ENCODE data around the gene VRK1.
A peak's percentile ranks its signal among the peaks of the same experiment; 100 is the strongest.

VRK1 gene

GRCh38 chr14:96792591-96792990 is 4.6 kb upstream of the VRK1 start:
- DNase-seq = no peak

- DNase-seq = no peak
These were observed 3.6 kb upstream of the VRK1 start for GRCh38 chr14:96793547-96793946.

- DNase-seq = no peak
These were observed 1.9 kb upstream of the VRK1 start for GRCh38 chr14:96795109-96795828.

- DNase-seq = peak; percentile 3 to 7
These were observed 584 bp downstream of the VRK1 start for GRCh38 chr14:96797582-96798349.

GRCh38 chr14:96798956-96799355 is 1.8 kb downstream of the VRK1 start:
- no peak for DNase-seq

GRCh38 chr14:96799489-96800054 is 2.4 kb downstream of the VRK1 start:
- DNase-seq = no peak

GRCh38 chr14:96801931-96802330 is 4.7 kb downstream of the VRK1 start:
- DNase-seq = no peak

- DNase-seq = no peak
These were observed 5.8 kb downstream of the VRK1 start for GRCh38 chr14:96802963-96803362.

- DNase-seq = no peak
These were observed 6.8 kb downstream of the VRK1 start for GRCh38 chr14:96803958-96804357.

GRCh38 chr14:96804895-96805294 is 7.7 kb downstream of the VRK1 start:
- DNase-seq = no peak

- no peak for DNase-seq
These were observed 8.8 kb downstream of the VRK1 start for GRCh38 chr14:96805956-96806355.

- DNase-seq = no peak
These were observed 9.7 kb downstream of the VRK1 start for GRCh38 chr14:96806836-96807235.

GRCh38 chr14:96808619-96809406 is 11.6 kb downstream of the VRK1 start:
- DNase-seq = no peak

GRCh38 chr14:96811265-96811664 is 14.1 kb downstream of the VRK1 start:
- DNase-seq = no peak

GRCh38 chr14:96811985-96812667 is 14.9 kb downstream of the VRK1 start:
- no peak for DNase-seq

- DNase-seq = no peak
These were observed 19.1 kb downstream of the VRK1 start for GRCh38 chr14:96816281-96816680.

GRCh38 chr14:96817750-96818666 is 20.8 kb downstream of the VRK1 start:
- no peak for DNase-seq

GRCh38 chr14:96821501-96821900 is 24.3 kb downstream of the VRK1 start:
- no peak for DNase-seq

- DNase-seq = no peak
These were observed 26.5 kb downstream of the VRK1 start for GRCh38 chr14:96823652-96824051.

- DNase-seq = no peak
These were observed 27.1 kb downstream of the VRK1 start for GRCh38 chr14:96824283-96824682.

- no peak for DNase-seq
These were observed 29.6 kb downstream of the VRK1 start for GRCh38 chr14:96826818-96827217.

GRCh38 chr14:96827290-96827689 is 30.1 kb downstream of the VRK1 start:
- DNase-seq = no peak

Measured in activated CD4-positive, alpha-beta T cell treated with anti-CD3 and anti-CD28 coated beads, Interleukin-2, amount 50 U/mL, for 4 hours (primary cell).